SHP77 (cell line): ENCODE data around the gene CLDN9.
A peak's percentile ranks its signal among the peaks of the same experiment; 100 is the strongest.

Experiments
- DNase-seq, 2 experiments: peaks; one replicate each; lab custom pipeline; 2025; lab: John Stamatoyannopoulos, UW

CLDN9 gene

GRCh38 chr16:2992383-2993081 is 20.2 kb upstream of the CLDN9 start:
- no peak for DNase-seq

- no peak for DNase-seq
Observed at GRCh38 chr16:2996298-2996697, 16.4 kb upstream of the CLDN9 start.

- no peak for DNase-seq
Observed at GRCh38 chr16:2999929-3000328, 12.8 kb upstream of the CLDN9 start.

GRCh38 chr16:3000540-3000939 is 12.2 kb upstream of the CLDN9 start:
- DNase-seq: no peak

- DNase-seq: no peak
Observed at GRCh38 chr16:3001316-3001715, 11.4 kb upstream of the CLDN9 start.

- DNase-seq: peak; percentile 97 to 98
Observed at GRCh38 chr16:3003582-3004270, 9.0 kb upstream of the CLDN9 start.

- DNase-seq: no peak
Observed at GRCh38 chr16:3004319-3004718, 8.4 kb upstream of the CLDN9 start.

- no peak for DNase-seq
Observed at GRCh38 chr16:3004781-3005284, 7.9 kb upstream of the CLDN9 start.

- no peak for DNase-seq
Observed at GRCh38 chr16:3007059-3007956, 5.4 kb upstream of the CLDN9 start.

GRCh38 chr16:3007957-3008689 is 4.6 kb upstream of the CLDN9 start:
- DNase-seq: no peak

- no peak for DNase-seq
Observed at GRCh38 chr16:3008690-3009037, 4.1 kb upstream of the CLDN9 start.

- DNase-seq: no peak
Observed at GRCh38 chr16:3009568-3010390, 2.9 kb upstream of the CLDN9 start.

GRCh38 chr16:3010510-3010909 is 2.2 kb upstream of the CLDN9 start:
- DNase-seq: no peak

GRCh38 chr16:3012246-3012645 is 477 bp upstream of the CLDN9 start:
- DNase-seq: no peak

- no peak for DNase-seq
Observed at GRCh38 chr16:3013491-3013951, 798 bp downstream of the CLDN9 start.

- no peak for DNase-seq
Observed at GRCh38 chr16:3013998-3014690, 1.4 kb downstream of the CLDN9 start.

- no peak for DNase-seq
Observed at GRCh38 chr16:3014971-3015370, 2.2 kb downstream of the CLDN9 start.

- no peak for DNase-seq
Observed at GRCh38 chr16:3015865-3016521, 3.3 kb downstream of the CLDN9 start.

GRCh38 chr16:3017344-3017743 is 4.6 kb downstream of the CLDN9 start:
- no peak for DNase-seq
